MM.1S (cell line): ENCODE results near the gene MYBL2.

Experiments
- CTCF ChIP-seq: fragments of 300-600 bp; sonication (generic); IDR thresholded peaks from 2 replicates; pipeline ENCODE4 v1.5.1; 2016; ENCODE audit warnings: antibody characterized with exemption, low read length, mixed read lengths
- EZH2 ChIP-seq: fragments of 300-600 bp; sonication (generic); optimal IDR thresholded peaks from 2 replicates; pipeline ENCODE3; 2017; ENCODE audit warnings: low read depth, mild to moderate bottlenecking, antibody characterized with exemption, low read length, mixed read lengths

GRCh38 chr20:43731469-43731868 is 64.6 kb downstream of the MYBL2 start:
- TF ChIP-seq EZH2 (no peak), CTCF (no peak)
